Ecto neural progenitor cell (in vitro differentiated cells): ENCODE results near the gene ANXA2.
A peak's percentile ranks its signal among the peaks of the same experiment; 100 is the strongest.
"Not testable (repeated sequence)": the region's sequence is repeated elsewhere in the genome, so short reads cannot be mapped to it uniquely, and the experiment has no call there.

Experiments
- DNase-seq: peaks from one replicate; pipeline ENCODE4 v3.0.0-alpha.2; 2018; ENCODE audit warnings: low spot score

ANXA2 gene

DNA sequence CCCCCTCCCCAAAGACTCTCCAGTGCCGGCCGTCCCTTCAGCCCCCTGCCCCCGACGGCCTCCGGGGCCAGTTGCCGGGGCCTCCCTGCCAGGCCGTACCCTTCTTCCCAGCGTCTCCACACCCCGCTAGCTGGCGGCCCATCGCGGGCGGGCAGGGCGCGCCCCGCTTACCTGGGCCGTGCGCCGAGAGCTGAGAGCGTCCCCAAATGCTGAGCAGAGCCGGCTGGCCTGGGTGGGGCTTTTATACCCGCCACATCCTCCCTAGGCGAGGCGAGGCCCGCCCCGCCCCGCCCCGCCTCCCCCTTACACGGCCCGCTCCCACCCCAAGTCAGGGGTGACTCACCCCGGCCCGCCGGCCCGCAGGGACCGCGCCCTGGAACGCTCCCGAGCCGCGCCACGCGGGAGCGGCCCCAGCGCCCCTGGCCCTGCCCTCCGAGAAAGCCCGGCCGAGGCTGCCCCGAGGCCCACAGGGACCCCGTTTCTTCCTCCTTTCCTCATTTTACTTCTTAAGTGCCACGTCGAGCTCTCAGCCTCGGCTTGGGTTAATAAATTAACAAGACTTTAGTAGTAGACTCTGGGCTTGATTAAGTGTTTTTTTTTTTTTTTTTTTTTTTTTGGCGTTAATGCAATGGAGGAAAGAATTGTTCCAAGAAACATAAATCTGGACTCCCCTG lies at the start of gene ANXA2:
Gene ANXA2 (minus strand): TSS at position 215 of the 674 bp plus-strand sequence. CDS start 11,911 bp downstream, outside the sequence.
- DNase-seq = peak; percentile 72

DNA sequence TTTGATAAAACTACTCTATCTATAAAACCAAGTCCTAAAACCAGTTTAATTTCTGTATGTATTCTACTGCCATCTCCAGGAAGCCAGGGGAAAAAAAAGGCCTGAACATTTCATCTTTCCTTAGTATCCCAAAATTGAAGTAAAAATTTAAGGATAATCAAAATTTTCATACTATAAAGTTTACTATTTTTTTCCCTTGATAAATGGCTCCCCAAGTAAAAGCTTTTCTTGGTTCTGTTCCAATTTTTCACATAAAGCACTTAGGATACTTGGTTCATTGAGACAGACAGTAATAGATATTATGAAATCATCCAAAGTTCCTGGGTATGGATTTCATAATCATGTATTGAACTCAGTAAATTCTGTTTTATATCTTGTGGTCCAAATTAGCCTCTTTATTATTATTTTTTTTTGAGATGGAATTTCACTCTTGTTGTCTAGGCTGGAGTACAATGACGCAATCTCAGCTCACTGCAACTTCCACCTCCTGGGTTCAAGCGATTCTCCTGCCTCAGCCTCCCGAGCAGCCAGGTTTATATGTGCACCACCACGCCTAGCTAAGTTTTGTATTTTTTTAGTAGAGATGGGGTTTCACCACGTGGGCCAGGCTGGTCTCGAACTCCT lies 46.6 kb upstream of the ANXA2 start:
- no peak for DNase-seq

DNA sequence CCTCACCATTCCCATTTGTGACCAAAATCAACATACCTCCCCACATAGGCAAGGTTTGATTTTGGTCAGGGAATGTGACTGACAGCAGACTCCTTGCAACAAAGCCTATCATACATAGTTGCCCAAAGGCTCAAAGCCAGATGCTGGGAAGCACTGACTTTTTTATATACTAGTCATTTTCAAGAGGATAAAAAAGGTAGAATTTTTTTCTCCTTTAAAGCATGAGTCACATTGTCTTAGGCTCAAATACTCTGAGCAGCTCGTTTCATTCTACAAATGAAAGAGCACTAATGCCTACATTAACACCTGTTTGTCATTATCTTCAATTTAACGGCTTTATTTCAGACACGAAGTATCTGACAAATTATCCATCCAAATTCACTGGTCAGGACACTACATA lies 45.0 kb upstream of the ANXA2 start:
- DNase-seq = no peak

DNA sequence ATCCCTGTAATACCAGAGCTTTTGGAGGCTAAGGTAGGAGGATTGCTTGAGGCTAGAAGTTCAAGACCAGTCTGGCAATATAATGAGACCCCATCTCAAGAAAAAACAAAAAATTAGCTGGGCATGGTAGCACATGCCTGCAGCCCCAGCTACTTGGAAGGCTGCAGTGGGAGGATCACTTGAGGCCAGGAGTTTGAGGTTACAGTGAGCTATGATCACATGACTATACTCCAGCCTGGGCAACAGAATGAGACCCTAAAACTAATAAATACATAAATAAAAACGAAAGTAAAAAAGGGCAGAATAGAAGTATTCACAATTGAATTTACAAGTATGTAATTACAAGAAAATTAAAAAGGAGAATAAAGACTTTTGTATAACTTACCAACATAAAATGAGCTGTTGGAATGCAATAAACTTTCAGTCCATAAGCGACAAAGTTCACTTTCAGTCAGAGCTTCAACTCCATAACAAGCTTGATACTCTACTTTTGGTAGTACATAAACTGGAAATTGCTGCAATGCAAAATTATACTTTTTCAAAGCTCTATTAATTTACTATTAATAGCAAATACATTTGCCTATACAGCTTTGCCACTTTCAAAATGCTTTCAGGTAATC lies 44.4 kb upstream of the ANXA2 start:
- no peak for DNase-seq

DNA sequence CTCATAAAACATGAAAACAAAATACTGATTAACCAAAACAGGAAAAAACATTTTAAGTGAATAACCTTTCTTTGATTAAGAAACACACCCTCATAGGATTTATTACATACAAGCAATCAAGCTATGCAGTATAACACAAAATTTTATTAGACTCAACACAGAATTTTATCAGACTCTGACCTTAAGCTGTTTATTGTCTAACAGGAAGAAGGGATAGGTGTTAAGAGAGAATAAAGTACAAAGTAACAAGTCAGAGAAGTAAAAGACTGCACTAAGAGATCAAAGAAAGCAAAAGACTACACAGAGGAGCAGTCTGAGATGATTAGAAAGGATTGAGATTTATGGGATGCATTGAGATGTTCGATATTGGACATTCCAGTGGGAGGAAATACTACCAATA lies 43.5 kb upstream of the ANXA2 start:
- no peak for DNase-seq

GRCh38 chr15:60438646-60439045 lies 40.9 kb upstream of the ANXA2 start:
- DNase-seq = no peak

- no peak for DNase-seq
Observed at GRCh38 chr15:60428935-60429334, 31.1 kb upstream of the ANXA2 start.

DNA sequence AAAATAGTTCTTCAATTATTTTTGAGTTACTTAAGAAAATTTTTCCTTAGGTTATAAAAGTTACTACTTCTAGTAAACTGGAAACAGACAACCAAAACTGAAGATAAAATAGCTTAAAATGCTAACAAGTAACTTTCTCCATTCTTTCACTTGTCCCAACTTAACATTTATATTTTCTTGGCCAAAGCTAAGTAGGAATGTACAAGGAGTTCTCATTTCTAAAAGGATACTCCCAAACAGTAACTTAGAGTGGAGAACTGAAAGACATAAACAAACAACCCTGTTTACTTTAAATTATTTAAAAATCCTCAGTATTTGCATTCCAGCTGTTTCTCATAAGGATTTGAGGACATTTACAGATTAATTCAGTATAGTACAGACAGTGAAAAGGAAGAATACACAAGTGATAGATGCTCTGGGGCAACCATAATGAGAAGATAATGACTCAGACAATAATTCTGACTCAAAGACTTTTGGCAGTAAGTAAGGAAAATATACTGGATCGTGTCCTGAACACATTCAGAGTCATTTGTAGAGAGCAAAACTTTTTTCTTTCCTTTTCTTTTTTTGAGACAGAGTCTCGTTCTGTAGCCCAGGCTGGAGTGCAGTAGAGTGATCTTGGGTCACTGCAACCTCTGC lies 29.2 kb upstream of the ANXA2 start:
- no peak for DNase-seq

GRCh38 chr15:60425461-60425860 lies 27.7 kb upstream of the ANXA2 start:
- DNase-seq = no peak

GRCh38 chr15:60424006-60424405 lies 26.2 kb upstream of the ANXA2 start:
- DNase-seq = no peak

DNA sequence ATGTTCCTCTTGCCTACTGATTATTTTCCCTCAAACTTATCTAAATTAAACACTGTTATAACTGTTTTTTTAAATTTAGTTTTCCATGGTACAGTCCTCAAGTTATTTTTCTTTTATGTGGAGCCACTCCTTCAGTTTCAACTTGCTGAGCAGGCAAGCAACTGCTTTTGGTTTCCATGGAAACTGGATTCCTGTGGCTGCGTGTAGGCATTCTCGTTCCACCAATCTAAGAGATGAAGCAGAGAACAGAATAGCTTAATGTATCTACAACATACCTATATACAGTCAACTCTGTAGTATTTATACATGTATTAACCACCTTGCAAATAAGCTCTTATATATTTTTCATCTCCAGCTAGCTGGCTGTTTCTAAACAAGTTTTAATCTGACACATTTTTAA lies 25.8 kb upstream of the ANXA2 start:
- DNase-seq = no peak

- DNase-seq = no peak
Observed at GRCh38 chr15:60421544-60421943, 23.8 kb upstream of the ANXA2 start.

GRCh38 chr15:60420203-60420716 lies 22.5 kb upstream of the ANXA2 start:
- DNase-seq = no peak

GRCh38 chr15:60419753-60420152 lies 22.0 kb upstream of the ANXA2 start:
- no peak for DNase-seq

DNA sequence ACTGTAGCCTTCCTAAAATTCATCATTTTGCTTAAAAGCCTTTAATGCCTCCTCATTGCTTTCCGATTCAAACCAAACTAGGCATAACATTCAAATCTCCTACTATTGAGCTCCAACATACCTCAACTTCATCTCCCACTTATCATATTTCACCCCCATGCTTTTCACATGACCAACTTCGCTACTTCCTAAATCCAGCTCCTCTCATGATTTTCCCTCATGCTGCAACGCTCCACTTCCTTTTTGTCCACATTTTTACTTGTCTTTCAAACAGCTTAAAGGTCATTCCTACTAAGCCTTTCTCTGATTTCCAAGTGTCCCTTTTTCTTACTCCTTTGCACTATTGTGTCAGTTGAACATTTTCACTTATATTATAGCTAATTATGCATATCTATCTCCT lies 20.3 kb upstream of the ANXA2 start:
- DNase-seq = no peak

- no peak for DNase-seq
Observed at GRCh38 chr15:60417112-60417511, 19.3 kb upstream of the ANXA2 start.

DNA sequence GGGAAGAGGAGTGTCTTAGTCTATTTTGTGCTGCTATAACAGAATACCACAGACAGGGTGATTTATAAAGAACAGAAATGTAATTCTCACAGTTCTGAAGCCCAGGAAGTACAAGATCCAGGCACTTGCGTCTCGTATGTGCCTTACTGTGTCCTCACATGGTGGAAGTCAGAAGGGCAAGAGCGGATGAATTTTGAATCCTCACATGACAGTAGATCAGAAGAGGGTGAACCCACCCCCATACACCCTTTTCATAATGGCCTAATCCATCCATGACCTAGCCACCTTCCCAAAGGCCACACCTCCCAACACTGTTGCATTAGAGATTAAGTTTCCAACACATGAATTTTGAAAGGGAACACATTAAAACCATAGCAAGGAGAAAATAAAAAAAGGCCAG lies 18.7 kb upstream of the ANXA2 start:
- DNase-seq = no peak

DNA sequence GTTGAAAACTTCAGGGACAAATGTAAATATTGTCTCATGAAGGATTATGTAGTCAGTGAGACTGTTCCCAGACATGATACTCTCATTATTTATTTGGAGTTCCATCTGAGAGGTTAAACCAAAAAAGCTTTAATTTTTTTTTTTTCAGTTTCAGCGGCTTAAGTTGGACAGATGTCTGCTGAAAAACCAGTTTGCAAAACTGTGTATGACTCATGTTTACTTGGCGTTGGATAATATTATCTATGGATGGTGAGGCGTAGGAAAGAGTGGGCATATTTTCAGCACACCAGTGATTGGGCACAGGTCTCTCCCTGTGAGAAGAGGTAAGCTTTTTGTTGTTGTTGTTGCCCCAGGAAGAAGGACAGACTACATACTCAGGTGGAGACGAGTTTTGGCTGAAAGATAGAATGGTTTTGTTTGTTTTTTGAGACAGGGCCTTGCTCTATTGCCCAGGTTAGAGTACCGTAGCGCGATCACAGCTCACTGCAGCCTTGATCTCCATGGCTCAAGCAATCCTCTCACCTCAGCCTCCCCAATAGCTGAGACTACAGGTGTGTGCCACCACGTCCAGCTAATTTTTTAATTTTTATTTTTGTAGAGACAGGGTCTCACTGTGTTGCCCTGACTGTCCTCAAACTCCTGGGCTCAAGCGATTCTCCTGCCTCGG lies 16.4 kb upstream of the ANXA2 start:
- no peak for DNase-seq

DNA sequence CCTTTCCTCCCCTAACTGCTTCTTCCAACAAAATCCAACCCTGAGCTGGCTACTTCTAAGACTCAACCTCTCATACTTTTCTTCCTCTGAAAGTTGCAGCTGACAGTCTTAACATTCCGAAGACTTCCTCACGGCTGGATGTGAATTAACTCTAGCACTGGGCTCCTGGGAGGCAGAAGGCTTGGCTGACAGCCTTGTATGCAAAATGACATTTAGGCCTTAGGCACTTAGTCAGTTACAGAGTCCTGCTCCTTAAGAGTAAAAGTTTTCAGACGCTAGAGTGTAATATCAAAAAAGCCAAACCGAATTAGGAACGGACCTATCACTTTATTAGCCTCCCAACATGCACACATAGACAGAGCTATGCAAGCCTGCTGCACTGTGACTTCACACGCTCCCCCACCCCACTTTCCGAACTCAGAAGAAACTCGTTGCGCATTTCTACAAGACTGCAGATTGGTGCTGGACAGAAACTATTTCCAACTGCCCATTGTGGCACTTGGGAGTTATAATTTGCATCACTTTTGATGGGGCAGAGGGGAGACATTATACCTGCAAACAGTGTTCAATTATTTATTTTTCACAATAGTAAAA lies 15.5 kb upstream of the ANXA2 start:
- no peak for DNase-seq

GRCh38 chr15:60412807-60413206 lies 15.0 kb upstream of the ANXA2 start:
- DNase-seq = not testable (repeated sequence)

DNA sequence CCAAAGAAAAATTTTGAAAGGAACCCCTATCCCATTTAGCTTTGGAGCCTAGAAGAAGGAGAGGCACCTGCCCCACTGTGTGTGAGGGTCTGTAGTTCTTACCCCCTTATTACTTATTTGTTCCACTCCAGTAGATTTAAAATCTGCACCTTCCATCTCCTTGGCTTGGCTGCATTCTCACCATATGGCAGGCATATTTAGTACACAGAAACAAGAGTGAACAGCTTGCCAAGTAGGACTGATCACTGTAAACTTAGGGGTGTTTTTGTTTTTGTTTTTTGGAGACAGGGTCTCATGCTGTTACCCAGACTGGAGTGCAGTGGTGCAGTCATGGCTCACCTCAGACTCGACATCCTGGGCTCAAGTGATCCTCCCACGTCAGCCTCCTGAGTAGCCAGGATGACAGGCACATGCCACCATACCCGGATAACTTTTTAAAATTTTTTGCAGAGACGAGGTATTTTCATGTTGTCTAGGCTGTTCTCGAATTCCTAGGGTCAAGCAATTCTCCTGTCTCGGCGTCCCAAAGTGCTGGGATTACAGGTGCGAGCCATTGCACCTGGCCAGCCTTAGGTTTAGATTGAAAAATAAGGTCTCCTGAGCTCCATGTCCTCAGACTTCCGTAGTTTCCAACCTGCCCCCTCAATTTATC lies 14.1 kb upstream of the ANXA2 start:
- no peak for DNase-seq
